ENCODE results near the gene NKAIN2.

NKAIN2 gene

DNA sequence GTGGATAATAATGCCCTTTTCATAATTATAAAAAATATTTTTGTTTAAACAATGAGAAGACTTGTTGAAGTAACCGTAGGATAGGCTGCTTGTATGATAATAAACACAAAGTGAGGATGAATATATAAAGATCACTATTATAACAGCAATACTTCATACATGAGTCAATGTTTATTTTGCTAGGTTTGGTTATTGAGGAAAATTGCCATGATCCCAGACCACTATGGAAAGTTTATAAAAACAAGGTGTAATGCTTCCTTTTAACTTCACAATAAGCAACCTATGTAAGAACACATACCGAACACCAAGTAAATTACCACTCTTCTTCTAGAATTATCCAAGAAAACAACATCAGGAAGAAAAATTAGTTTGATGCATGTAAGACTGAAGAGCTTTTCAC, 663.3 kb downstream of the NKAIN2 start:
- Histone ChIP-seq H3K36me3 (ENCODE audit: insufficient read depth, low read depth, low read length) (no peaks in the 10 kb centered on the region), H3K27me3 (ENCODE audit: insufficient read depth, low read length) (no peaks in the 10 kb centered on the region), H3K4me3 (ENCODE audit: low read length) (no peak overlapping the region), H3K9ac (ENCODE audit: low read depth, low read length) (no peak overlapping the region), H3K27ac (ENCODE audit: low read length) (no peak overlapping the region), H3K4me1 (ENCODE audit: insufficient read depth, low read length) (no peaks in the 10 kb centered on the region), H3K9me3 (ENCODE audit: insufficient read depth, low read depth, low read length) (no peaks in the 10 kb centered on the region)

DNA sequence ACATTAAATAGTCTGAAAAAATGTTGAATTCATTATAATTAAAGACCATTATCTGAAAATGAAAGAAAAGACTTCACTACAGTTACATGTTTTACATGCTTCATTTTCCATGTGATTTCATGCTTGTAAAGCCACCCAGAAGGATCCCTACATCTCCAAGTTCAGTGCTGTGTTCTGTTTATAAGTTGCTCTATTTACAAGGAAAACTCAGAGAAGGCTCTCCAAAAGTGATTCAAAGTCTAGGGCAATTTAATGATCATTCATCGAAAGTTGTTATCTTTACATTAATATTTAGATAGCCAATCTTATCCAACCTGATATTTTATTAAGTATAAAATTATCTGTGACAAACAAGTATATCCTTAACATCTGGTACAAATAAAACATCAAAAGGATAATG, 663.7 kb downstream of the NKAIN2 start:
- H3K9me3 ChIP-seq (ENCODE audit: insufficient read depth, low read depth, low read length), result no peaks in the 10 kb centered on the region
- no peak overlapping the region for H3K9ac ChIP-seq (ENCODE audit: low read depth, low read length)
- H3K4me1 ChIP-seq (ENCODE audit: insufficient read depth, low read length), result no peaks in the 10 kb centered on the region
- no peaks in the 10 kb centered on the region for H3K36me3 ChIP-seq (ENCODE audit: insufficient read depth, low read depth, low read length)
- no peak overlapping the region for H3K4me3 ChIP-seq (ENCODE audit: low read length)
- H3K27ac ChIP-seq (ENCODE audit: low read length), result no peak overlapping the region
- no peaks in the 10 kb centered on the region for H3K27me3 ChIP-seq (ENCODE audit: insufficient read depth, low read length)

DNA sequence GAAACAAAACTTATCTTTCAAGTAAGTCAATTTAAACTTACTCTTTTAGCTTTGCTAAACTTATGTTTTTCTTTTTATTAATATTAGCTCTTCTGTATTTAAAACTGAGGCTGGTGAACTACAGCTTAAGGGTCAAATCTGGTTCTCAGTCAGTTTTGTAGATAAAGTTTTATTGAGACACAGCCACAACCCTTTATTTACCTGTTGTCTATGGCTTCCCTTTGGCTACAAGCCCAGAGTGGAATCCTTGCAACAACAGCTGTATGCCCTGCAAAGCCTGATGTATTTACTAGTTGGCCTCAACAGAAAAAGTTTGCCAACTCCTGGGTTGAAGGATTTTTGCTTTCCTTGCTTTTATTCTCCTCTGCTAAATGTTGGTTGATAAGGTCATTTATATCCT, 667.1 kb downstream of the NKAIN2 start:
- no peaks in the 10 kb centered on the region for H3K36me3 ChIP-seq (ENCODE audit: insufficient read depth, low read depth, low read length)
- H3K27me3 ChIP-seq (ENCODE audit: insufficient read depth, low read length), result no peaks in the 10 kb centered on the region

GRCh38 chr6:124475176-124475575, 671.5 kb downstream of the NKAIN2 start:
- Histone ChIP-seq H3K9ac (ENCODE audit: low read depth, low read length) (no peak overlapping the region), H3K9me3 (ENCODE audit: insufficient read depth, low read depth, low read length) (no peaks in the 10 kb centered on the region), H3K4me3 (ENCODE audit: low read length) (no peak overlapping the region), H3K36me3 (ENCODE audit: insufficient read depth, low read depth, low read length) (no peaks in the 10 kb centered on the region), H3K27ac (ENCODE audit: low read length) (no peak overlapping the region), H3K27me3 (ENCODE audit: insufficient read depth, low read length) (no peaks in the 10 kb centered on the region), H3K4me1 (ENCODE audit: insufficient read depth, low read length) (no peaks in the 10 kb centered on the region)

More for the DNA sequence above, 667.1 kb downstream of the NKAIN2 start:
- Histone ChIP-seq H3K9me3 (ENCODE audit: insufficient read depth, low read depth, low read length) (no peaks in the 10 kb centered on the region), H3K27ac (ENCODE audit: low read length) (no peak overlapping the region), H3K9ac (ENCODE audit: low read depth, low read length) (no peak overlapping the region), H3K4me1 (ENCODE audit: insufficient read depth, low read length) (no peaks in the 10 kb centered on the region), H3K4me3 (ENCODE audit: low read length) (no peak overlapping the region)

DNA sequence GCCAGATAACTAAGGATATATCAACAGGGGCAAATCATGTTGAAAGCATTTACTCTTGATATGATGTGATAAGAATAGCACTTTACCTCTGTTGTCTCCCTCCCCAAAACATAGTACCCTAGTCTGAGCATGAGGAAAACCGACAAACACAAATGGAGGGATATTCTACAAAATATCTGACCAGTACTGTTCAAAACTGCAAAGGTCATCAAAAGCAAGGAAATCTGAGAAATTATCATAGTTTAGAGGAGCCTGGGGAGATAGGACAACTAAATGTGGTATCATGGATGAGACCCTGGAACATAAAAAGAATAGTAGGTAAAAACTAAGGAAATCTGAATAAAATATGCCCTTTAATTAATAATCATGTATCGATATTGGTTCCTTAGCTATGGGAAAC, 675.2 kb downstream of the NKAIN2 start:
- no peak overlapping the region for H3K4me3 ChIP-seq (ENCODE audit: low read length)
- no peak overlapping the region for H3K9ac ChIP-seq (ENCODE audit: low read depth, low read length)
- no peak overlapping the region for H3K27ac ChIP-seq (ENCODE audit: low read length)
- no peaks in the 10 kb centered on the region for H3K36me3 ChIP-seq (ENCODE audit: insufficient read depth, low read depth, low read length)
- no peaks in the 10 kb centered on the region for H3K27me3 ChIP-seq (ENCODE audit: insufficient read depth, low read length)
- H3K4me1 ChIP-seq (ENCODE audit: insufficient read depth, low read length), result no peaks in the 10 kb centered on the region
- no peaks in the 10 kb centered on the region for H3K9me3 ChIP-seq (ENCODE audit: insufficient read depth, low read depth, low read length)

DNA sequence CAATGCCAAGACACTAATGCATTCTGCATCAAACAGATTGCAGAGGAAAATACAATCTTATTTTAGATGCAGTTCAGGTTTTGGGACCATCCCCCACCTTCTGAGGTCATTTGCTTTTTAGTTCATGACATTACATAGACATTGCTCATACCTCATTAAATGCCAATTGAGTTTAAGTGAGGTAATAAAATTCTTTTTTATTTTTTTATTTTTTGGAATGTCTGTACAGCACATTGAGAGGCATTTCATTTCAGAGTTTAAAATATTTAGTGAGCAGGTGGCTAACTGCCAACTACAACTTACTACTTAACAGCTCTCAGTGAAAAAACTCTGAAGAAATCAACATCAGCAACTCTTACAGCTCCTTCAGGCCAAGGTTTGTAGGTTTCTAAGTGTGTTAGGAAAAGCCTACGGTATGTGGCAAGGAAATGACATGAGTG, 676.3 kb downstream of the NKAIN2 start:
- Histone ChIP-seq H3K4me3 (ENCODE audit: low read length) (no peak overlapping the region), H3K4me1 (ENCODE audit: insufficient read depth, low read length) (no peaks in the 10 kb centered on the region), H3K27me3 (ENCODE audit: insufficient read depth, low read length) (no peaks in the 10 kb centered on the region), H3K9me3 (ENCODE audit: insufficient read depth, low read depth, low read length) (no peaks in the 10 kb centered on the region), H3K9ac (ENCODE audit: low read depth, low read length) (no peak overlapping the region), H3K27ac (ENCODE audit: low read length) (no peak overlapping the region), H3K36me3 (ENCODE audit: insufficient read depth, low read depth, low read length) (no peaks in the 10 kb centered on the region)

DNA sequence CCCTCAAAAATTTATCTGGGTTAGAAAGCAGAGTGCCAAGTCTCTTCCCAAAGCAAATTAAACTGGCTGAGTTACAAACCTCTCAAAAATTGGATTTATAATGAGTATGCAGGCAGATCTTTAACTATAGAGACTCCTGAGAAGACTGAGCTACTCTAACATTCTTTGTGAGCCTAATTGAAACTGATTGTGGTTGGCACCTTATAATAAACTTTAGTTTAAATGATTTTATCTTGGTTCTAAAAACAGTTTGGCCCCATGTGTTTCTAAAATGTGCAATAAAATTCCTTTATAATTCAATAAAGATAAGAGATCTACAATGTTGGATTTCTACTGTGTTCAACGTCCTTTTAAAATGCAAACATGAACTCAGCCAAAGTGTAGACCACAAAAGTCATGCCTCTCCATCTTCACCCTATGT, 678.4 kb downstream of the NKAIN2 start:
- H3K4me1 ChIP-seq (ENCODE audit: insufficient read depth, low read length), result no peaks in the 10 kb centered on the region
- no peaks in the 10 kb centered on the region for H3K9me3 ChIP-seq (ENCODE audit: insufficient read depth, low read depth, low read length)
- no peak overlapping the region for H3K9ac ChIP-seq (ENCODE audit: low read depth, low read length)
- no peaks in the 10 kb centered on the region for H3K27me3 ChIP-seq (ENCODE audit: insufficient read depth, low read length)
- H3K27ac ChIP-seq (ENCODE audit: low read length), result no peak overlapping the region
- no peak overlapping the region for H3K4me3 ChIP-seq (ENCODE audit: low read length)
- H3K36me3 ChIP-seq (ENCODE audit: insufficient read depth, low read depth, low read length), result no peaks in the 10 kb centered on the region

DNA sequence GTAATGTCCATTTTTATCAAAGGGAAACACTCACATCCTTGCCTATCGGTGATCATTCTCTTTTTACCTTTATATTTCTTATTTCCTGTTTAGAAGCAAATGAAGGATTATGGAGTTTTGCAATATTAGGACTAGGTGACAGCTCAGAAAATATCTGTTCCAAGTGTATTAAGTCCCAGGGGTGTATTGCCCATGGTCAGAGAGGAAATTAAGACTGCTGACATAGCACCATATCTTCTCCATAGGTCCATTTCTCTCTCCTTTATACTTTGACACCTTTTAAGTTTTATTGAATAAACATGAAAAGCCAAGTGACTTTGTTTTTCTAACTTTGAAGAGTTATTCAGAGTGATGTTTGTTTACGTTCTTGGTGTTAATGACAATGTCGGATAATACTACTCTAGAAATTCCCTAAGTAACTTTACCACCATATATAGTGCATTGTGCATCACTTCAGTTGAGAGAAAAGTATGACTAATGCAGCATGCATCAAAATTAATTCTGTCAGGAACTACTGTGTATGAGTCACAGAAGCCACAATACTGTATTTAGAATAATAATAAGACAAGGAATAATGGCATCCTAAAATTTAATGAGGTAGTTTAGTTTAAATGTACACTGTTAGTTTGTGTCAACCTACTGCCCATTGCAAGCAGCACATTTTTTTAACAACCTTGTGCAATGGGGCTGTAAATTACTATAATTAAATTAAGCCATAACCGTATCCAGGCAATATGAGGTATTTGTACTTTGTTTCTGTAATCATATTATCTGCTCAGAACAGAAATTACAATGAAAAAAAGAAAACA, 684.2 kb downstream of the NKAIN2 start:
- Histone ChIP-seq H3K4me1 (ENCODE audit: insufficient read depth, low read length) (no peaks in the 10 kb centered on the region), H3K4me3 (ENCODE audit: low read length) (no peak overlapping the region), H3K27me3 (ENCODE audit: insufficient read depth, low read length) (no peaks in the 10 kb centered on the region), H3K9ac (ENCODE audit: low read depth, low read length) (no peak overlapping the region), H3K36me3 (ENCODE audit: insufficient read depth, low read depth, low read length) (no peaks in the 10 kb centered on the region), H3K9me3 (ENCODE audit: insufficient read depth, low read depth, low read length) (no peaks in the 10 kb centered on the region), H3K27ac (ENCODE audit: low read length) (no peak overlapping the region)

GRCh38 chr6:124490122-124490521, 686.5 kb downstream of the NKAIN2 start:
- no peaks in the 10 kb centered on the region for H3K9me3 ChIP-seq (ENCODE audit: insufficient read depth, low read depth, low read length)
- H3K4me1 ChIP-seq (ENCODE audit: insufficient read depth, low read length), result peaks cover 3% of the 10 kb centered on the region; the same call in 1 of the 2 replicates
- H3K36me3 ChIP-seq (ENCODE audit: insufficient read depth, low read depth, low read length), result no peaks in the 10 kb centered on the region
- H3K4me3 ChIP-seq (ENCODE audit: low read length), result no peak overlapping the region
- H3K27me3 ChIP-seq (ENCODE audit: insufficient read depth, low read length), result no peaks in the 10 kb centered on the region
- no peak overlapping the region for H3K9ac ChIP-seq (ENCODE audit: low read depth, low read length)
- H3K27ac ChIP-seq (ENCODE audit: low read length), result no peak overlapping the region

DNA sequence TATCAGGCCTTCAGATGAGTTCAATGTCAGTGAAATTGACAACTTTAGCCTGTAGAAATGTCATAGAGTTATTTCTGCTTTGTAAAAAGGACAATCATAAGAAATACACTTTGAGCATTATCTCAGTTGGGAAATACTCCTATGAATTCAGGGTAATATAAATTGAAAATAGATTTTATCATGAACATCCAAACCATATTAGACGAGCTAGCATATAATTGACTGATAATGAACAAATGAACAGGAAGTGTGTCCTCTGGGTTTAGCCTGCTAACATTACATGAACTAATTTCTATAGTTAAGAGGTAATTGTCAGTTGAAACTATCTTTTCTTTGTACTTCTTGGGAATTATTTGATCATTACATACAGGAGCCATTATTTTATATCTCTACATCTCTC, 689.6 kb downstream of the NKAIN2 start:
- H3K27ac ChIP-seq (ENCODE audit: low read length), result no peak overlapping the region
- H3K4me3 ChIP-seq (ENCODE audit: low read length), result no peak overlapping the region
- H3K27me3 ChIP-seq (ENCODE audit: insufficient read depth, low read length), result no peaks in the 10 kb centered on the region
- no peaks in the 10 kb centered on the region for H3K9me3 ChIP-seq (ENCODE audit: insufficient read depth, low read depth, low read length)
- no peak overlapping the region for H3K9ac ChIP-seq (ENCODE audit: low read depth, low read length)
- no peaks in the 10 kb centered on the region for H3K36me3 ChIP-seq (ENCODE audit: insufficient read depth, low read depth, low read length)
- peaks cover 11% of the 10 kb centered on the region for H3K4me1 ChIP-seq (ENCODE audit: insufficient read depth, low read length)

GRCh38 chr6:124494956-124495664, 691.4 kb downstream of the NKAIN2 start:
- H3K9me3 ChIP-seq (ENCODE audit: insufficient read depth, low read depth, low read length), result no peaks in the 10 kb centered on the region
- H3K27ac ChIP-seq (ENCODE audit: low read length), result no peak overlapping the region

GRCh38 chr6:124495665-124496190, 692.1 kb downstream of the NKAIN2 start:
- H3K36me3 ChIP-seq (ENCODE audit: insufficient read depth, low read depth, low read length), result no peaks in the 10 kb centered on the region

More at GRCh38 chr6:124494956-124495664, 691.4 kb downstream of the NKAIN2 start:
- no peak overlapping the region for H3K4me3 ChIP-seq (ENCODE audit: low read length)
- peaks cover 11% of the 10 kb centered on the region for H3K4me1 ChIP-seq (ENCODE audit: insufficient read depth, low read length)
- no peaks in the 10 kb centered on the region for H3K36me3 ChIP-seq (ENCODE audit: insufficient read depth, low read depth, low read length)
- H3K9ac ChIP-seq (ENCODE audit: low read depth, low read length), result no peak overlapping the region
- H3K27me3 ChIP-seq (ENCODE audit: insufficient read depth, low read length), result no peaks in the 10 kb centered on the region

More at GRCh38 chr6:124495665-124496190, 692.1 kb downstream of the NKAIN2 start:
- no peak overlapping the region for H3K27ac ChIP-seq (ENCODE audit: low read length)
- H3K4me1 ChIP-seq (ENCODE audit: insufficient read depth, low read length), result peaks cover 11% of the 10 kb centered on the region
- H3K9ac ChIP-seq (ENCODE audit: low read depth, low read length), result no peak overlapping the region
- H3K9me3 ChIP-seq (ENCODE audit: insufficient read depth, low read depth, low read length), result no peaks in the 10 kb centered on the region
- no peaks in the 10 kb centered on the region for H3K27me3 ChIP-seq (ENCODE audit: insufficient read depth, low read length)
- no peak overlapping the region for H3K4me3 ChIP-seq (ENCODE audit: low read length)
